Measurements from ENCODE around the gene SRCAP.
"Not testable (repeated sequence)": the region's sequence is repeated elsewhere in the genome, so short reads cannot be mapped to it uniquely, and the experiment has no call there.

The SRCAP gene

GRCh38 chr16:30697264-30698138, 1.5 kb upstream of the SRCAP start:
- no peaks in the 10 kb centered on the region for H3K27me3 ChIP-seq
- H3K9me3 ChIP-seq, result no peaks in the 10 kb centered on the region
- H3K36me3 ChIP-seq, result peaks cover 21% of the 10 kb centered on the region
- H3K4me3 ChIP-seq (ENCODE audit: low read depth in 1 of 2, low read length in 1 of 2), result peak overlapping the region; percentile 91 to 100
- H3K4me1 ChIP-seq (ENCODE audit: control insufficient read depth in 1 of 2, insufficient read depth in 1 of 2, low read depth in 1 of 2, low read length in 1 of 2), result peaks cover 45 to 46% of the 10 kb centered on the region in 2 experiments
- no peak for TF ChIP-seq CTCF (IDR thresholded peaks at IDR 0.05)
- peak overlapping the region; percentile 100 for H3K27ac ChIP-seq

- Histone ChIP-seq H3K9me3 (no peaks in the 10 kb centered on the region), H3K36me3 (peaks cover 28% of the 10 kb centered on the region), H3K27me3 (no peaks in the 10 kb centered on the region), H3K27ac (peak overlapping the region; percentile 100), H3K4me1 (ENCODE audit: control insufficient read depth in 1 of 2, insufficient read depth in 1 of 2, low read depth in 1 of 2, low read length in 1 of 2) (peaks cover 37 to 39% of the 10 kb centered on the region in 2 experiments), H3K4me3 (ENCODE audit: low read depth in 1 of 2, low read length in 1 of 2) (peak overlapping the region; percentile 91 to 100)
- TF ChIP-seq CTCF (IDR thresholded peaks at IDR 0.05), result peak; percentile 50
Measured at GRCh38 chr16:30698139-30698815, 694 bp upstream of the SRCAP start.

DNA sequence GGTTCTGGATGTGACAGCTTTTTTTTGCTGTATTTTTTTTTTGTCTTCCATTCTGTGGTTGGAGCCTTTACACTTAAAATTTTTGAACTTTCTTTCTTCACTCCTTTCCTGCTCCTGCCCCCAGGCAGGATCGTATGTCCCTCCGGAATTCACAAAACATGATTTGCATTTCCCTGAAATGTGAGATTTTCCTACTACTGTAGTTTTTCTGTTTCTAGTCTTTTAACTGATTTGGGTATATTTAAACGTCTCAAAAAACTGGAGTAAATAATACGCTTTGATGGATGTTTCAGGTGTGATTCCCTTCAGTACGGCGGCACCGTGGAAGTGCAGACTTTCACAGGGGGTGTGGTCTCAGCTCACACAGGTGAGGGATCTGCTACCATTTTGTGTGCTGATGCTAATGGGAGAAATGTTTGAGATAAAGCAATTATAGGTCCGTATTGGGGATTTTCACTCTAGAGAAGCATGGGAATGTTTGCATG, 686 bp downstream of the SRCAP start:
- H3K9me3 ChIP-seq, result no peaks in the 10 kb centered on the region
- peaks cover 24 to 26% of the 10 kb centered on the region in 2 experiments for H3K4me1 ChIP-seq (ENCODE audit: control insufficient read depth in 1 of 2, insufficient read depth in 1 of 2, low read depth in 1 of 2, low read length in 1 of 2)
- no peaks in the 10 kb centered on the region for H3K27me3 ChIP-seq
- H3K36me3 ChIP-seq, result peaks cover 42% of the 10 kb centered on the region
- peak overlapping the region; percentile 100 for H3K27ac ChIP-seq
- peak overlapping the region; percentile 91 to 100 for H3K4me3 ChIP-seq (ENCODE audit: low read depth in 1 of 2, low read length in 1 of 2)
- no peak for TF ChIP-seq CTCF (IDR thresholded peaks at IDR 0.05)

DNA sequence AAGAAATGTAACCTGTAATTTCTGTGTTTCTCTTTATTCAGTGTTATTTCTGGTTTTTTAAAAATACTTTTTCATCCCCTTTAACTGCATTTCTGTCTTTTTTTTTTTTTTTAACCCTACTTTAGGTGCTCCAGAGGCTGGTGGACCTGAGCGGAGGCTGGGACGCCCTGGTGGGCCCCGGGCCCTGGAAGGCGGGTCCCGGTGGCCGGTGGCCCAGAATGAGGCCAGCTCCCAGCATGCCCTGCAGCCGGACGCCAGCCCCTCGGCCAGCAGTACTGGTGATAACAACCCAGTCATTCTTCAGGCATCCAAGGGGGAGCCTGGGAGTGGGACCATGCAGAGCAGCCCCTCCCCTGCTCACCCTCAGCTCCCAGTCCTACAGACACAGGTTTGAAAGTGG, 1.5 kb downstream of the SRCAP start:
- H3K27ac ChIP-seq, result peak overlapping the region; percentile 100
- peaks cover 23 to 24% of the 10 kb centered on the region in 2 experiments for H3K4me1 ChIP-seq (ENCODE audit: control insufficient read depth in 1 of 2, insufficient read depth in 1 of 2, low read depth in 1 of 2, low read length in 1 of 2)
- no peak for TF ChIP-seq CTCF (IDR thresholded peaks at IDR 0.05)
- no peaks in the 10 kb centered on the region for H3K27me3 ChIP-seq
- no peaks in the 10 kb centered on the region for H3K9me3 ChIP-seq
- H3K4me3 ChIP-seq (ENCODE audit: low read depth in 1 of 2, low read length in 1 of 2), result no peak overlapping the region
- peaks cover 50% of the 10 kb centered on the region for H3K36me3 ChIP-seq

DNA sequence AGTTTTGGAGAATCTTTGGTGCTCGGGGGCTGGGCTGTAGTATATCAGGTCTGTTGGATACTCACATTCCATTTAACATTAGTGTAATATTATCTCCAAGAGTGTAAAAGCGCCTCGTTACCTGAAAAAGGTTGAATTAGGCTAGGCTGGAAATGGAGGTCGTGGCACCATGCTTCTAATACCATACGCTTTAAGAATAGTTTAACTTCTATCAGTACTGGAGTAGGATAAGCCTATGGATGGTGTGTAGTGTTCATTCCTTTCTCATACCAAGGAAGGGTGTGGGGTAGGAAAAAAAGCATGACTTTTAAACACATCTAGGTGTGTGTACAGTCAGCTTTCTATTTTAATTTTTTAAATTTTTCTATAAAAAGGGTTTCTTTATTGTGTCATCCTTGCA, 2.0 kb downstream of the SRCAP start:
- Histone ChIP-seq H3K36me3 (peaks cover 55% of the 10 kb centered on the region), H3K4me1 (ENCODE audit: control insufficient read depth in 1 of 2, insufficient read depth in 1 of 2, low read depth in 1 of 2, low read length in 1 of 2) (peaks cover 23 to 24% of the 10 kb centered on the region in 2 experiments), H3K4me3 (ENCODE audit: low read depth in 1 of 2, low read length in 1 of 2) (no peak overlapping the region), H3K9me3 (no peaks in the 10 kb centered on the region), H3K27ac (peak overlapping the region; percentile 100), H3K27me3 (no peaks in the 10 kb centered on the region)
- no peak for TF ChIP-seq CTCF (IDR thresholded peaks at IDR 0.05)

DNA sequence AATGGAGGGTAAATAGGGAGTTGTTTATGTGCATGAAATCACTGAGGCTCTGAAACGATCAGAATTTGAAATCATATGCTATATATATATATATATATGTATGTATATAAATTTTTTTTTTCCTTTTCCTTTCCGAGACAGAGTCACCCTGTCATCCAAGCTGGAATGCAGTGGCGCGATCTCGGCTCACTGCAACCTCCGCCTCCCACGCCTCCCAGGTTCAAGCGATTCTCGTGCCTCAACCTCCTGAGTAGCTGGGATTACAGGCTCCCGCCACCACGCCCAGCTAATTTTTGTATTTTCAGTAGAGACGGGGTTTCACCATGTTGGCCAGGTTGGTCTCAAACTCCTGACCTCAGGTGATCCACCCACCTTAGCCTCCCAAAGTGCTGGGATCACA, 4.1 kb downstream of the SRCAP start:
- Histone ChIP-seq H3K4me1 (ENCODE audit: control insufficient read depth in 1 of 2, insufficient read depth in 1 of 2, low read depth in 1 of 2, low read length in 1 of 2) (peaks cover 15% of the 10 kb centered on the region in 2 experiments), H3K36me3 (peaks cover 76% of the 10 kb centered on the region)
- not testable (repeated sequence) for H3K27me3 ChIP-seq; H3K4me3 ChIP-seq (ENCODE audit: low read depth in 1 of 2, low read length in 1 of 2); H3K9me3 ChIP-seq; H3K27ac ChIP-seq
